Cardiac muscle cell (in vitro differentiated cells and primary cell): Measurements from ENCODE around the gene RAMP3. TPM values are rescaled to one million over a fixed set of nuclear protein-coding genes. Genes with fewer than 3 reads are reported as not detected.

Source experiments
- DNase-seq, 2 donors: peaks; one replicate each; pipeline versions ENCODE4 v3.0.0 to v3.0.0-alpha.2; 2010 to 2017; ENCODE audit warnings: low read depth in 1 of 2, low spot score in 1 of 2
- H3K27ac ChIP-seq: fragments of 200-600 bp; sonication (generic); 2 replicates; pipeline ENCODE4 v1.5.1; 2016
- H3K27me3 ChIP-seq: fragments of 200-600 bp; sonication (generic); 2 replicates; pipeline ENCODE4 v1.6.0; 2016; ENCODE audit warnings: control low read depth
- H3K36me3 ChIP-seq: fragments of 200-600 bp; sonication (generic); 2 replicates; pipeline ENCODE4 v1.5.1; 2016; ENCODE audit warnings: control low read depth
- H3K4me1 ChIP-seq: fragments of 200-600 bp; sonication (generic); 2 replicates; pipeline ENCODE4 v1.8.1; 2017; ENCODE audit warnings: low read depth, mild to moderate bottlenecking, mixed run types
- H3K4me3 ChIP-seq: fragments of 200-600 bp; sonication (generic); 2 replicates; pipeline ENCODE4 v1.5.1; 2016; ENCODE audit warnings: mild to moderate bottlenecking
- H3K9me3 ChIP-seq: fragments of 200-600 bp; sonication (generic); 2 replicates; pipeline ENCODE4 v1.5.1; 2017; ENCODE audit warnings: low read depth, mild to moderate bottlenecking, control low read depth
- polyA plus RNA-seq: library from polyadenylated mRNA; unstranded; fragments of >200 nt; fragmentation: Nextera tagmentation; extraction: Ambion mirVana; gene quantifications from 2 replicates; pipeline ENCODE4 v1.2.1, GENCODE V29; 2016
- total RNA-seq: library from RNA; depleted of rRNA; stranded (reverse); fragments of >200 nt; gene quantifications from 2 replicates; pipeline ENCODE4 v1.2.3, GENCODE V29; 2016
- TF ChIP-seq, protein P1 (sequence below): IDR thresholded peaks from 2 replicates; pipeline ENCODE4 v1.5.1; 2012; ENCODE audit warnings: low read depth, mild to moderate bottlenecking, low read length

RAMP3 gene
- total and polyA plus RNA-seq, 2 experiments from 2014 or later, result not detected

DNA sequence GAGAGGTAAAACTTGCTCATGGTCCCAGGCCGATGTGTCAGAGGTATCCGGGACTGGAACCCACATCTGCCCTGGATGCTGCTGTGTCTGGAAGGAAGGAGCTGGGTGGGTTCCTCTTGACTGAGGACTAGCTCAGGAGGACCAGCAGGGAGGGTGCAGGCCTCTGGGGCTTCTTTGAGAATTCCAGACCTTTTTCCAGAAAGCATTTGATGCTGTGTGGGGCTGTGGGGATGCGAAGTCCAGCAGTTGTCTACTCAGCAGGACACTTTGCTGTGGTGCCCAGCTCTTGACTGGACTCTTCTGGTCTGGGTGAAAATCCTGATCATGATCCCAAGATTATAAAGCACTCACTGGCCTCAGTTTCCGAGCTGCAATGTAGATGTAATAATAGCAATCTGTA is 1.7 kb downstream of the RAMP3 start:
- DNase-seq, result no peak
- no peaks in the 10 kb centered on the region for H3K36me3 ChIP-seq
- peaks cover 63% of the 10 kb centered on the region for H3K27me3 ChIP-seq
- TF ChIP-seq, protein P1, sequence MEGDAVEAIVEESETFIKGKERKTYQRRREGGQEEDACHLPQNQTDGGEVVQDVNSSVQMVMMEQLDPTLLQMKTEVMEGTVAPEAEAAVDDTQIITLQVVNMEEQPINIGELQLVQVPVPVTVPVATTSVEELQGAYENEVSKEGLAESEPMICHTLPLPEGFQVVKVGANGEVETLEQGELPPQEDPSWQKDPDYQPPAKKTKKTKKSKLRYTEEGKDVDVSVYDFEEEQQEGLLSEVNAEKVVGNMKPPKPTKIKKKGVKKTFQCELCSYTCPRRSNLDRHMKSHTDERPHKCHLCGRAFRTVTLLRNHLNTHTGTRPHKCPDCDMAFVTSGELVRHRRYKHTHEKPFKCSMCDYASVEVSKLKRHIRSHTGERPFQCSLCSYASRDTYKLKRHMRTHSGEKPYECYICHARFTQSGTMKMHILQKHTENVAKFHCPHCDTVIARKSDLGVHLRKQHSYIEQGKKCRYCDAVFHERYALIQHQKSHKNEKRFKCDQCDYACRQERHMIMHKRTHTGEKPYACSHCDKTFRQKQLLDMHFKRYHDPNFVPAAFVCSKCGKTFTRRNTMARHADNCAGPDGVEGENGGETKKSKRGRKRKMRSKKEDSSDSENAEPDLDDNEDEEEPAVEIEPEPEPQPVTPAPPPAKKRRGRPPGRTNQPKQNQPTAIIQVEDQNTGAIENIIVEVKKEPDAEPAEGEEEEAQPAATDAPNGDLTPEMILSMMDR, result no peak
- H3K9me3 ChIP-seq, result no peaks in the 10 kb centered on the region
- no peak overlapping the region for H3K27ac ChIP-seq
- H3K4me3 ChIP-seq, result no peak overlapping the region
- H3K4me1 ChIP-seq, result no peaks in the 10 kb centered on the region

DNA sequence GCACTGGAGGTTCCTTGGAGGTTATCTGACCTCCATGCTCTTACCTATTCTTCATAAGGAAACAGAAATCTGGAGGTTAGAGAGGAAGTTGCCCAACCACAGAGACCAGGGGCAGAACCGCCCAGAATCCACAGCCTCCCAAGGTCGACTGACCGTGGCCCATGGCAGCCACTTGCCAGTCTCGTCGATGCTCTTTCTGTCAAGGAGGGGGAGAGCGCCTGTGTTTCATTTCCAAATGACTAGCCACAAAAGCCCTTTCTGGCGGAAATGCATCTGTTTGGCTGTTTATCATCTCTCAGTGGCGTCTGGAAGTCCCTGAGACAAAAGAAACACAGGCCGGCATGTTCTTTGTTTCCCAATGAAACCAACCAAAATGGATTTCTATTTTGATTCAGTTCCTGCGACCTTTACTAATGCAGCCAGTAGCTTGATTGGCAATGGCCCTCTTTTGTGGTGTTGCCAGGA is 2.9 kb downstream of the RAMP3 start:
- H3K4me1 ChIP-seq, result no peaks in the 10 kb centered on the region
- TF ChIP-seq, protein P1, result no peak
- H3K27me3 ChIP-seq, result peaks cover 63% of the 10 kb centered on the region
- H3K4me3 ChIP-seq, result no peak overlapping the region
- no peaks in the 10 kb centered on the region for H3K9me3 ChIP-seq
- H3K27ac ChIP-seq, result no peak overlapping the region
- DNase-seq, result no peak
- no peaks in the 10 kb centered on the region for H3K36me3 ChIP-seq

DNA sequence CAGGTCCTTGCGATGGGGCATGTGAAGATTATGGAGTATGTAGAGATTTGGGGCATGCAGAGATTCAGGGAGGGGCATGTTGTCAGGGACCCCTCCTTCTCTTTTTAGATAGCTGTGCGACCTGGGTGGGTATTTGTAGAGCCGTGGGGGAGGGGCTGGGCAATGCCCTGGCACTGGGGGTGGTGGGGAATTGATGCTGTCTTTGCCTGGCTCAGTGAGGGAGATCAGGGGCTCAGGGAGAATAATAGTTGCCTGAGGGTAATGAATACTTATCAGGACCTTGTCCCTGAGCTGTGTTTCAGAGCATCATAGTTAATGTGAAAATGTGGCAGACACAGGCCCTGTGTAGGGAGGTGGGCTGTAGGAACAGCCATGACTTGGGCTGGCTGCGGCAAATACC is 3.5 kb downstream of the RAMP3 start:
- TF ChIP-seq, protein P1, result no peak
- no peak for DNase-seq
- H3K27me3 ChIP-seq, result peaks cover 56% of the 10 kb centered on the region

DNA sequence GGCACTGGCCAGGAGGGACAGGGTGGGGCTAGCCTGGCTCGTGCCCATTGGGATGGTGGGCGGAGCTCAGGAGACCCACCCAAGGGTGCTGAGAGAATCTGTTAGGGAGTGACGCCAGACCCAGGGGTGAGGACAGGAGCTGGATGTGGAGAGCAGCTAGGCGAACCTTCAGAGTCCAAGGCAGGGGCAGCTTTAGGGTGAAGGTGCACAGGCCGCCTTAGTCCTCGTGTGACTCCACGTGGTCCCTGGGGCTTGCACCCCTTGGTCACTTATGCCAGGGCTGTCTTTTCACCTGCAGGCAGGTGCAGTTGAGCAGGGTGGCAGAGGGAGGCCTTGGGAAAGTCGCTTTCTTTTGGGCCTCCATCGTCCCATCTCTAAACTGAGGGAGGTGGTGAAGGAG is 4.3 kb downstream of the RAMP3 start:
- Histone ChIP-seq H3K27ac (no peak overlapping the region), H3K36me3 (no peaks in the 10 kb centered on the region), H3K9me3 (no peaks in the 10 kb centered on the region), H3K4me1 (no peaks in the 10 kb centered on the region), H3K4me3 (no peak overlapping the region), H3K27me3 (peaks cover 49% of the 10 kb centered on the region)
- no peak for DNase-seq
- TF ChIP-seq, protein P1, result no peak

More for the DNA sequence above, 3.5 kb downstream of the RAMP3 start:
- H3K4me1 ChIP-seq, result no peaks in the 10 kb centered on the region
- H3K36me3 ChIP-seq, result no peaks in the 10 kb centered on the region
- H3K9me3 ChIP-seq, result no peaks in the 10 kb centered on the region
- no peak overlapping the region for H3K4me3 ChIP-seq
- no peak overlapping the region for H3K27ac ChIP-seq

GRCh38 chr7:45162311-45162845 is 4.8 kb downstream of the RAMP3 start:
- DNase-seq, result no peak

More at GRCh38 chr7:45162311-45162845, 4.8 kb downstream of the RAMP3 start:
- H3K4me1 ChIP-seq, result no peaks in the 10 kb centered on the region
- H3K9me3 ChIP-seq, result no peaks in the 10 kb centered on the region
- H3K27ac ChIP-seq, result no peak overlapping the region
- H3K36me3 ChIP-seq, result no peaks in the 10 kb centered on the region
- TF ChIP-seq, protein P1, result no peak
- H3K4me3 ChIP-seq, result no peak overlapping the region
- peaks cover 44% of the 10 kb centered on the region for H3K27me3 ChIP-seq
